Measurements from ENCODE around the gene COL21A1. TPM values are rescaled to one million over a fixed set of nuclear protein-coding genes. Genes with fewer than 3 reads are reported as not detected.

The COL21A1 gene
- total and polyA plus RNA-seq, 2 of the 4 experiments (the other 2 are of a cell fraction), result 0.05 TPM; not detected in 1

GRCh38 chr6:56109149-56109548 lies 138.2 kb downstream of the COL21A1 start:
- ATAC-seq (ENCODE audit: low read depth) (no peak), DNase-seq (no peak)
- TF ChIP-seq MXI1 (IDR thresholded peaks at IDR 0.05; ENCODE audit: borderline replicate concordance, low read depth, low read length), result no peak
- TF ChIP-seq CHD1 (IDR thresholded peaks at IDR 0.05; ENCODE audit: low read depth, low read length), result no peak
- no peak for TF ChIP-seq RFX5 (IDR thresholded peaks at IDR 0.05; ENCODE audit: low read depth, low read length)
- no peak overlapping the region for H3K9ac ChIP-seq (ENCODE audit: low read depth, low read length)
- no peaks in the 10 kb centered on the region for H3K27me3 ChIP-seq (ENCODE audit: control insufficient read depth, insufficient read depth, low read length)
- H2BK20ac ChIP-seq (ENCODE audit: low read depth, low read length), result no peak overlapping the region
- POLR2A ChIA-PET (ENCODE audit: unreplicated experiment), result no interaction called here
- H2AK9ac ChIP-seq (replicated peaks; ENCODE audit: low read depth, low read length, poor library complexity), result no peak overlapping the region
- H3K4ac ChIP-seq (ENCODE audit: low read depth, low read length), result no peak overlapping the region
- no peak overlapping the region for H3K18ac ChIP-seq (ENCODE audit: low read depth, low read length)
- in situ Hi-C loops (cut with MboI; ENCODE audit: low sequenced_read_pairs), result no loop called here
- intact Hi-C loops (cut with micrococcal nuclease), result no loop called here
- no peaks in the 10 kb centered on the region for H3K4me1 ChIP-seq (ENCODE audit: control insufficient read depth, insufficient read depth, low read length)
- no TSS peak for BruUV-seq (replicated peaks)
- no peak overlapping the region for H2AK5ac ChIP-seq (ENCODE audit: low read depth, low read length)
- no peak overlapping the region for H3K23ac ChIP-seq (ENCODE audit: low read depth, low read length)
- no peak overlapping the region for H2BK120ac ChIP-seq (ENCODE audit: low read depth, low read length)
- H2AFZ ChIP-seq (replicated peaks; ENCODE audit: low read length, poor library complexity), result no peak overlapping the region
- CTCF ChIA-PET, result no interaction called here
- no peak overlapping the region for H3K4me3 ChIP-seq (ENCODE audit: insufficient read depth, low read depth, low read length)
- H3K56ac ChIP-seq (ENCODE audit: extremely low read depth, insufficient read depth, low read length), result no peak overlapping the region
- dilution Hi-C loops (cut with HindIII; ENCODE audit: low sequenced_read_pairs, unreplicated experiment), result no loop called here
- no peaks in the 10 kb centered on the region for H4K20me1 ChIP-seq (ENCODE audit: insufficient read depth, low read length)
- no peak overlapping the region for H4K5ac ChIP-seq (ENCODE audit: low read depth, low read length)
- H3K27ac ChIP-seq (ENCODE audit: insufficient read depth, low read length), result no peak overlapping the region
- H3K36me3 ChIP-seq (ENCODE audit: control insufficient read depth, insufficient read depth, low read length), result no peaks in the 10 kb centered on the region
- H3K9me3 ChIP-seq (ENCODE audit: control insufficient read depth, insufficient read depth, low read length), result no peaks in the 10 kb centered on the region
- no peak overlapping the region for H3K4me2 ChIP-seq (ENCODE audit: low read depth, low read length)
- H2BK5ac ChIP-seq (ENCODE audit: low read depth, low read length, poor library complexity, severe bottlenecking), result no peak overlapping the region
- H3K9me1 ChIP-seq (ENCODE audit: insufficient read depth, low read length), result no peaks in the 10 kb centered on the region
- H3K79me1 ChIP-seq (ENCODE audit: low read depth in 1 of 2, low read length in 2 of 2), result no peaks in the 10 kb centered on the region
- no peak overlapping the region for H3K14ac ChIP-seq (replicated peaks; ENCODE audit: low read depth, low read length)
- no peak overlapping the region for H4K91ac ChIP-seq (ENCODE audit: insufficient read depth, low read depth, low read length)
- no peak overlapping the region for H4K8ac ChIP-seq (ENCODE audit: low read depth in 2 of 2, low read length in 2 of 2)
- no peak overlapping the region for H2BK15ac ChIP-seq (ENCODE audit: low read depth, low read length)

Data from IMR-90 (cell line).